Spleen (tissue), 11 donors: ENCODE data around the gene VWCE. TPM values are rescaled to one million over a fixed set of nuclear protein-coding genes. Genes with fewer than 3 reads are reported as not detected.
A peak's percentile ranks its signal among the peaks of the same experiment; 100 is the strongest.
"Not testable (repeated sequence)": the region's sequence is repeated elsewhere in the genome, so short reads cannot be mapped to it uniquely, and the experiment has no call there.

Experiments
- DNase-seq: peaks from one replicate; pipeline ENCODE4 v3.0.0-alpha.2; 2020
- H3K27ac ChIP-seq, 8 donors: fragments of 200-600 bp; sonication (generic) in 7 of 8; 1 replicate in 4 of 8; 2 replicates in 4 of 8; pipeline versions ENCODE4 v1.5.0 to v1.8.0; 2016 to 2021; ENCODE audit warnings: inconsistent platforms in 4 of 8, mild to moderate bottlenecking in 4 of 8, moderate library complexity in 1 of 8
- H3K27me3 ChIP-seq, 7 donors: fragments of 200-600 bp; sonication (generic) in 6 of 7; replicated peaks in 1 of 7; 1 replicate in 4 of 7; 2 replicates in 3 of 7; pipeline versions ENCODE4 v1.5.0 to v1.8.0; 2016 to 2021; ENCODE audit warnings: inconsistent platforms in 3 of 7, mild to moderate bottlenecking in 1 of 7
- H3K36me3 ChIP-seq, 6 donors: fragments of 200-600 bp; sonication (generic) in 5 of 6; 1 replicate in 4 of 6; 2 replicates in 2 of 6; pipeline versions ENCODE4 v1.5.0 to v1.8.0; 2016 to 2021; ENCODE audit warnings: inconsistent platforms in 2 of 6
- H3K4me1 ChIP-seq, 6 donors: fragments of 200-600 bp; sonication (generic) in 5 of 6; 1 replicate in 3 of 6; 2 replicates in 3 of 6; pipeline versions ENCODE4 v1.5.0 to v1.8.0; 2016 to 2021; ENCODE audit warnings: inconsistent platforms in 3 of 6
- H3K4me3 ChIP-seq, 8 donors: fragments of 200-600 bp; sonication (generic) in 7 of 8; 1 replicate in 4 of 8; 2 replicates in 4 of 8; pipeline versions ENCODE4 v1.5.0 to v1.8.0; 2016 to 2021; ENCODE audit warnings: inconsistent platforms in 4 of 8, mild to moderate bottlenecking in 4 of 8, moderate library complexity in 2 of 8
- H3K9me3 ChIP-seq, 8 donors: fragments of 200-600 bp; sonication (generic) in 7 of 8; 1 replicate in 4 of 8; 2 replicates in 4 of 8; pipeline versions ENCODE4 v1.5.0 to v1.8.0; 2016 to 2021; ENCODE audit warnings: inconsistent platforms in 4 of 8
- POLR2A ChIP-seq, 3 donors: fragments of 450-650 bp; IDR thresholded peaks; one replicate each; pipeline ENCODE4 v1.5.1; 2017; ENCODE audit warnings: antibody characterized with exemption in 3 of 3, mild to moderate bottlenecking in 1 of 3
- POLR2AphosphoS5 ChIP-seq, 3 donors: sonication (generic); formaldehyde crosslinking; IDR thresholded peaks; one replicate each; pipeline ENCODE4 v1.5.1; 2017; ENCODE audit warnings: antibody characterized with exemption in 3 of 3
- WGBS, 5 donors: extraction: QIAGEN DNeasy Blood & Tissue Kit in 3 of 5; methylation state at CpG; one replicate each; pipeline versions ENCODE4 v1.1.5 to v1.1.7; 2013 to 2018; 5-methylcytosine and 5-hydroxymethylcytosine counted together
- intact Hi-C: fragments of 100-400 bp; cut with DNase I; formaldehyde crosslinking; loops from one replicate; pipeline ENCODE4 v1.15.0; 2023; ENCODE audit warnings: low total_unique reads
- polyA plus RNA-seq, 3 donors: library from polyadenylated mRNA; stranded (reverse); fragments of 200-250 nt; gene quantifications; one replicate each; pipeline ENCODE4 v1.2.1, GENCODE V29; 2013
- total RNA-seq, 7 donors: library from RNA; depleted of rRNA in 3 of 7; stranded (reverse); fragments of >200 nt in 3 of 7; fragmentation: NEBNext Ultra II Directional in 4 of 7; extraction: Animal tissue kit (Norgen Biotek cat#: 25700) in 4 of 7; gene quantifications; one replicate each; pipeline versions ENCODE4 v1.1.0 to v1.2.1, GENCODE V29; 2016 to 2021
- TF ChIP-seq, protein P1 (sequence below), 11 experiments: fragments of 200-600 bp in 7 of 11; fragments of 450-650 bp in 4 of 11; sonication (generic) in 4 of 11; IDR thresholded peaks in 8 of 11; conservative IDR thresholded peaks in 3 of 11; 1 replicate in 7 of 11; 2 replicates in 4 of 11; pipeline versions ENCODE4 v1.4.0 to v1.8.0; 2016 to 2021; ENCODE audit warnings: antibody characterized with exemption in 11 of 11, inconsistent platforms in 4 of 11, mild to moderate bottlenecking in 1 of 11
- donor health status: healthy with polysubstance abuse.
- donor health status: DM: no; HTN: no; CAD: no; lungs with moderate emphysema.
- donor health status: DM: no; HTN: no; CAD: no.
- donor health status: Bipolar disorder and iron deficiency.
- donor health status: healthy.
- donor health status: DM: no; HTN: no; CAD: no.
- donor health status: DM: yes; HTN: yes; CAD: no.

VWCE gene
- total and polyA plus RNA-seq, 10 donors = 0.23 to 3.2 (median 1.2) TPM

DNA sequence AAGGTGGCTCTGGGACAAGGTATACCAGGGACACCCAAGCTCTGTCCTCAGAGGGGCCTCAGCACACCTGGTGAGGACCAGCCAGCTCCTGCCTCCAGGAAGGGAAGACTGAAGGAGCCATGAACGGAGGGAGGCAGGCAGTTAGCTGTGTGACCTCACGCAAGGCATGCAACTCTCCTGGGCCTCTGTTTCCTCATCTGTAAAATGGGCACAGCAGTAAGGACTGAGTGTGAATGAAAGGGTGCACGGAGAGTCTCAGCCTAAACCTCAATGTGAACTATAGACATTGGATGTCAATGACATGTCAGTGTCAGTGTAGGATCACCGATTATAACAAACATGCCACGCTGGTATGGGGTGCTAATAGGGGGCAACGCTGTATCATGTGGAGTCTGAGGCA lies 35.8 kb downstream of the VWCE start:
- intact Hi-C loops = no loop called here
- H3K4me3 ChIP-seq = no peak overlapping the region
- TF ChIP-seq, protein P1, sequence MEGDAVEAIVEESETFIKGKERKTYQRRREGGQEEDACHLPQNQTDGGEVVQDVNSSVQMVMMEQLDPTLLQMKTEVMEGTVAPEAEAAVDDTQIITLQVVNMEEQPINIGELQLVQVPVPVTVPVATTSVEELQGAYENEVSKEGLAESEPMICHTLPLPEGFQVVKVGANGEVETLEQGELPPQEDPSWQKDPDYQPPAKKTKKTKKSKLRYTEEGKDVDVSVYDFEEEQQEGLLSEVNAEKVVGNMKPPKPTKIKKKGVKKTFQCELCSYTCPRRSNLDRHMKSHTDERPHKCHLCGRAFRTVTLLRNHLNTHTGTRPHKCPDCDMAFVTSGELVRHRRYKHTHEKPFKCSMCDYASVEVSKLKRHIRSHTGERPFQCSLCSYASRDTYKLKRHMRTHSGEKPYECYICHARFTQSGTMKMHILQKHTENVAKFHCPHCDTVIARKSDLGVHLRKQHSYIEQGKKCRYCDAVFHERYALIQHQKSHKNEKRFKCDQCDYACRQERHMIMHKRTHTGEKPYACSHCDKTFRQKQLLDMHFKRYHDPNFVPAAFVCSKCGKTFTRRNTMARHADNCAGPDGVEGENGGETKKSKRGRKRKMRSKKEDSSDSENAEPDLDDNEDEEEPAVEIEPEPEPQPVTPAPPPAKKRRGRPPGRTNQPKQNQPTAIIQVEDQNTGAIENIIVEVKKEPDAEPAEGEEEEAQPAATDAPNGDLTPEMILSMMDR (IDR thresholded peaks at IDR 0.05 in 8 of 11, conservative IDR thresholded peaks at IDR 0.05 in 3 of 11) = no peak
- no peak for TF ChIP-seq POLR2AphosphoS5 (IDR thresholded peaks at IDR 0.05)
- no peak for TF ChIP-seq POLR2A (IDR thresholded peaks at IDR 0.05)

DNA sequence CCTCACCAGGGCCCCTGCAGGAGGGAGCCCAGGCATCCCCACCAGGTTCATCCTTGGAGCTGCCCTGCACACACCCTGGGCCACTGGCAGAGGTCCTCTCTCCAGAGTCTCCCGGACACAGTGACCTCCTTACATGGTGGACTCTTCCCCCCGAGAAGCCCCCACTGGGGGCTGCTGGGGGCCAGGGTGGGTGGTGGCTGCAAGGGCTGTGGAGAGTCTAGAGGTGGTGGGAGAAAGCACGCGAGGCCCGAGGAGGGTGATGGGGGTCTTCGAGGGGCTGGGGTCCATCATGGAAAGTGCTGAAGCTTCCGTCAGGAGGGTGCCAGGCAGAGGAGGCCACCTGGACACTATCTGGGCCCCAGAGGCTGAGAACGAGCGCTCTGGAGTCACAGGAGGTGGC lies 36.6 kb downstream of the VWCE start:
- Histone ChIP-seq H3K4me3 (no peak overlapping the region), H3K4me1 (no peaks in the 10 kb centered on the region), H3K36me3 (no peaks in the 10 kb centered on the region), H3K9me3 (no peaks in the 10 kb centered on the region), H3K27ac (no peak overlapping the region), H3K27me3 (no peaks in the 10 kb centered on the region)
- 83 to 96% (median 88%) methylated on average over 8 to 9 of the region's 9 CpGs for WGBS, 5 donors
- intact Hi-C loops = no loop called here
- TF ChIP-seq, protein P1 (IDR thresholded peaks at IDR 0.05 in 8 of 11, conservative IDR thresholded peaks at IDR 0.05 in 3 of 11) = no peak
- TF ChIP-seq POLR2AphosphoS5 (IDR thresholded peaks at IDR 0.05) (no peak), POLR2A (IDR thresholded peaks at IDR 0.05) (no peak)
- no peak for DNase-seq

More for the DNA sequence above, 35.8 kb downstream of the VWCE start:
- no peaks in the 10 kb centered on the region for H3K36me3 ChIP-seq
- WGBS, 5 donors = 90 to 98% (median 93%) methylated on average over 5 to 6 of the region's 6 CpGs
- H3K9me3 ChIP-seq = no peaks in the 10 kb centered on the region
- DNase-seq = no peak
- H3K27me3 ChIP-seq = no peaks in the 10 kb centered on the region
- H3K27ac ChIP-seq = no peak overlapping the region
- H3K4me1 ChIP-seq = no peaks in the 10 kb centered on the region

DNA sequence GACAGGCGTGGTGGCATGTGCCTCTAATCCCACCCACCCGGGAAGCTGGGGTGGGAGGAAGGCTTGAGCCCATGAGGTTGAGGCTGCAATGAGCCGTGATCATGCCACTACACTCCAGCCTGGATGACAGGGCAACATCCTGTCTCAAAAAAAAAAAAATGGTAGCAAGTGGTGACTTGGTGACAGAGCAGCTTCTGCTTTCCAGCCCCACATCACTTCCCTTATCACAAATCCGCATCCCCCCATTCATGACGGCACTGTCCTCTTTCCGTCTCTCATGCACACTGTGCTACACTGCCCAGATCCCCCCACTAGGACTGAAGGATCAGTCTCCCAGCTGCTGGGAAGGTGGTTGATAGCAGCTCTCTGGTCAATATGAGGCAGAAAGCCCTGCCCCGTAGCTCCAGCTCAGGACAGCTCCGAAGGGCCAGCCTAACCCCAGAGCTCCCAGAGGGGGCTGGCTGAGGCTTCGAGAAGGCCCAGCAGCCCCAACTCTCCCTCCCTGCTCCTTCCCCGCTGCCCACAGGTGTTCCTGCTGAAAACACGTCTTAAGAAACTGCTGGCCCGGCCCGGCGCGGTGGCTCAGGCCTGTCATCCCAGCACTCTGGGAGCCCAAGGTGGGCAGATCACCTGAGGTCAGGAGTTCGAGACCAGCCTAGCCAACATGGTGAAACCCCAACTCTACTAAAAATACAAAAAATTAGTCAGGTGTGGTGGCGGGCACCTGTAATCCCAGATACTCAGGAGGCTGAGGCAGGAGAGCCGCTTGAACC lies 38.2 kb downstream of the VWCE start:
- DNase-seq = no peak
- no peak overlapping the region for H3K4me3 ChIP-seq
- 80 to 91% (median 86%) methylated on average over 17 to 18 of the region's 18 CpGs for WGBS, 5 donors
- H3K4me1 ChIP-seq = no peaks in the 10 kb centered on the region
- H3K36me3 ChIP-seq = no peaks in the 10 kb centered on the region
- no peak overlapping the region for H3K27ac ChIP-seq
- no peaks in the 10 kb centered on the region for H3K9me3 ChIP-seq
- no peaks in the 10 kb centered on the region for H3K27me3 ChIP-seq
- TF ChIP-seq POLR2A (IDR thresholded peaks at IDR 0.05) (no peak), POLR2AphosphoS5 (IDR thresholded peaks at IDR 0.05) (no peak)
- TF ChIP-seq, protein P1 (IDR thresholded peaks at IDR 0.05 in 8 of 11, conservative IDR thresholded peaks at IDR 0.05 in 3 of 11) = no peak
- intact Hi-C loops = no loop called here

GRCh38 chr11:61254403-61255025 lies 40.6 kb downstream of the VWCE start:
- no peaks in the 10 kb centered on the region for H3K36me3 ChIP-seq
- TF ChIP-seq, protein P1 (IDR thresholded peaks at IDR 0.05 in 8 of 11, conservative IDR thresholded peaks at IDR 0.05 in 3 of 11) = peak; percentile 54 to 90 (median 82)
- no peak for TF ChIP-seq POLR2A (IDR thresholded peaks at IDR 0.05)
- H3K4me3 ChIP-seq = no peak overlapping the region
- no peaks in the 10 kb centered on the region for H3K4me1 ChIP-seq
- no peak overlapping the region for H3K27ac ChIP-seq
- no peaks in the 10 kb centered on the region for H3K27me3 ChIP-seq
- intact Hi-C loops = no loop called here
- no peaks in the 10 kb centered on the region for H3K9me3 ChIP-seq
- DNase-seq = peak; percentile 83
- 60 to 66% (median 61%) methylated on average over 12 of the region's 12 CpGs for whole genome bisulfite sequencing, 5 donors

GRCh38 chr11:61252332-61252731 lies 42.8 kb downstream of the VWCE start:
- H3K4me1 ChIP-seq, H3K27me3 ChIP-seq, intact Hi-C loops, H3K9me3 ChIP-seq, DNase-seq, H3K27ac ChIP-seq, H3K4me3 ChIP-seq, H3K36me3 ChIP-seq: not testable (repeated sequence)
- WGBS, 5 donors = 67 to 84% (median 73%) methylated on average over 1 of the region's 1 CpG

- H3K27ac ChIP-seq, H3K36me3 ChIP-seq, H3K4me1 ChIP-seq, H3K4me3 ChIP-seq, DNase-seq, H3K9me3 ChIP-seq, H3K27me3 ChIP-seq, intact Hi-C loops: not testable (repeated sequence)
- WGBS, 5 donors = 70 to 88% (median 82%) methylated on average over 18 to 20 of the region's 20 CpGs
Measured at GRCh38 chr11:61250796-61251765, 44.0 kb downstream of the VWCE start.
